GM12878 (cell line): ENCODE data around the gene CACNA2D2. TPM values are rescaled to one million over a fixed set of nuclear protein-coding genes. Genes with fewer than 3 reads are reported as not detected.

Source experiments
- ATAC-seq: fragments of 200-7000 bp; cut with Tn5 transposase; 3 replicates; pipeline ENCODE4 v1.9.1; 2020; ENCODE audit warnings: mild to moderate bottlenecking, moderate library complexity
- BruUV-seq: library from RNA; stranded (reverse); fragments of 400-500 nt; replicated peaks from 2 replicates; lab custom pipeline; 2021; lab: Mats Ljungman, UMichigan
- CTCF ChIA-PET: fragments of 300-600 bp; sonication (Branson Sonifier 250); formaldehyde crosslinking; extraction: SDS; loops from one replicate; lab custom pipeline; 2021; ENCODE audit warnings: inconsistent platforms; lab: Yijun Ruan, JAX
- POLR2A ChIA-PET: fragments of 350-600 bp; formaldehyde crosslinking; extraction: SDS; loops from one replicate; lab custom pipeline; 2021; ENCODE audit warnings: inconsistent platforms; lab: Charles Lee
- RAD21 ChIA-PET: fragments of 300-600 bp; sonication (Branson Sonifier 250); formaldehyde crosslinking; loops from one replicate; lab custom pipeline; 2023; ENCODE audit warnings: antibody characterized with exemption; ENCODE audit not compliant: unreplicated experiment; lab: Charles Lee
- SMC1A ChIA-PET: fragments of 300-600 bp; sonication (Branson Sonifier 250); formaldehyde crosslinking; loops from one replicate; lab custom pipeline; 2023; ENCODE audit not compliant: unreplicated experiment, uncharacterized antibody; lab: Charles Lee
- DNase-seq: peaks from one replicate; pipeline ENCODE4 v3.0.0-alpha.2; 2011; ENCODE audit warnings: low read depth, low spot score
- FAIRE-seq: peaks from 3 replicates; lab custom pipeline; 2011; peaks lifted over from hg19 to GRCh38; lab: Jason Lieb, UNC
- H2AFZ ChIP-seq: 2 replicates; pipeline ENCODE4 v1.6.0; 2011; ENCODE audit warnings: low read depth, low read length, control low read depth; ENCODE audit not compliant: control insufficient read depth
- H3K27ac ChIP-seq: 2 replicates; pipeline ENCODE4 v1.5.1; 2011; ENCODE audit warnings: control low read depth; ENCODE audit not compliant: control insufficient read depth, insufficient read depth
- H3K27me3 ChIP-seq, 2 experiments: replicated peaks in 1 of 2; 2 replicates each; pipeline versions ENCODE4 v1.6.0 to v1.6.1; 2011; ENCODE audit warnings: low read length in 1 of 2; ENCODE audit not compliant: control insufficient read depth in 2 of 2, insufficient read depth in 2 of 2
- H3K36me3 ChIP-seq, 2 experiments: 2 replicates each; pipeline ENCODE4 v1.5.1; 2011; ENCODE audit warnings: low read length in 1 of 2; ENCODE audit not compliant: control insufficient read depth in 2 of 2, insufficient read depth in 2 of 2
- H3K4me1 ChIP-seq: 2 replicates; pipeline ENCODE4 v1.6.1; 2011; ENCODE audit warnings: mild to moderate bottlenecking, low read length, moderate library complexity, mixed read lengths; ENCODE audit not compliant: control insufficient read depth, insufficient read depth
- H3K4me2 ChIP-seq: 2 replicates; pipeline ENCODE4 v1.6.0; 2011; ENCODE audit warnings: control low read depth; ENCODE audit not compliant: control insufficient read depth, insufficient read depth
- H3K4me3 ChIP-seq: fragments of 200-600 bp; sonication (generic); 2 replicates; pipeline ENCODE4 v1.5.1; 2016
- H3K79me2 ChIP-seq: 2 replicates; pipeline ENCODE4 v1.6.0; 2011; ENCODE audit warnings: low read length; ENCODE audit not compliant: control insufficient read depth, insufficient read depth
- H3K9ac ChIP-seq: 2 replicates; pipeline ENCODE4 v1.8.0; 2011; ENCODE audit warnings: low read length, control low read depth, mixed read lengths; ENCODE audit not compliant: control insufficient read depth, insufficient read depth
- H3K9me3 ChIP-seq: replicated peaks from 3 replicates; pipeline ENCODE4 v1.5.1; 2011; ENCODE audit warnings: mild to moderate bottlenecking, low read length; ENCODE audit not compliant: control insufficient read depth, insufficient read depth
- H4K20me1 ChIP-seq: 2 replicates; pipeline ENCODE4 v1.6.0; 2011; ENCODE audit not compliant: control insufficient read depth, insufficient read depth
- BMI1 ChIP-seq: fragments of 450-650 bp; IDR thresholded peaks from 2 replicates; pipeline ENCODE4 v1.6.1; 2016; ENCODE audit warnings: mild to moderate bottlenecking, moderate library complexity, borderline replicate concordance
- CEBPB ChIP-seq, 2 experiments: fragments of 150-350 bp in 1 of 2; IDR thresholded peaks; 2 replicates each; pipeline ENCODE4 v1.6.1; 2012 to 2014; ENCODE audit warnings: low read depth in 2 of 2, low read length in 2 of 2, borderline replicate concordance in 1 of 2, inconsistent platforms in 1 of 2
- CHD2 ChIP-seq: IDR thresholded peaks from 2 replicates; pipeline ENCODE4 v1.6.1; 2011; ENCODE audit warnings: low read depth, low read length, improper control_type of control experiment, borderline replicate concordance
- DPF2 ChIP-seq: fragments of 450-650 bp; IDR thresholded peaks from 2 replicates; pipeline ENCODE4 v1.6.1; 2017; ENCODE audit warnings: mild to moderate bottlenecking
- HDGF ChIP-seq: fragments of 450-650 bp; IDR thresholded peaks from 2 replicates; pipeline ENCODE4 v1.6.1; 2016; ENCODE audit warnings: antibody characterized with exemption
- IKZF2 ChIP-seq, 2 experiments: fragments of 450-650 bp; IDR thresholded peaks; 2 replicates each; pipeline ENCODE4 v1.6.1; 2017; ENCODE audit warnings: mild to moderate bottlenecking in 2 of 2, moderate library complexity in 2 of 2
- JUND ChIP-seq: IDR thresholded peaks from 2 replicates; pipeline ENCODE4 v1.6.1; 2012; ENCODE audit warnings: low read depth, mild to moderate bottlenecking, low read length, improper control_type of control experiment, moderate library complexity
- PML ChIP-seq: IDR thresholded peaks from 2 replicates; pipeline ENCODE4 v1.6.1; 2012; ENCODE audit warnings: low read length, inconsistent platforms
- POU2F2 ChIP-seq: IDR thresholded peaks from 3 replicates; pipeline ENCODE4 v1.6.1; 2011; ENCODE audit warnings: low read depth, mild to moderate bottlenecking, low read length, borderline replicate concordance
- RUNX3 ChIP-seq: IDR thresholded peaks from 2 replicates; pipeline ENCODE4 v1.6.1; 2012; ENCODE audit warnings: low read length, inconsistent platforms
- SUZ12 ChIP-seq: fragments of 200-600 bp; sonication (generic); IDR thresholded peaks from one replicate; pipeline ENCODE4 v1.6.1; 2018; ENCODE audit warnings: antibody characterized with exemption, mild to moderate bottlenecking; ENCODE audit not compliant: unreplicated experiment
- TCF3 ChIP-seq: IDR thresholded peaks from 2 replicates; pipeline ENCODE4 v1.6.1; 2012; ENCODE audit warnings: low read depth, mild to moderate bottlenecking, low read length, borderline replicate concordance; ENCODE audit not compliant: insufficient read depth
- WGBS: methylation state at CpG from one replicate; pipeline ENCODE4 v1.1.6; 2016; ENCODE audit warnings: low lambda C conversion rate; ENCODE audit not compliant: insufficient replicate concordance, insufficient coverage; ENCODE audit errors: missing lambda C conversion rate; 5-methylcytosine and 5-hydroxymethylcytosine counted together
- in situ Hi-C: fragments of 300-500 bp; cut with MboI; formaldehyde crosslinking; loops from 9 replicates; pipeline ENCODE4 v1.14.3; 2018; ENCODE audit warnings: mixed read lengths
- intact Hi-C: fragments of 100-400 bp; cut with micrococcal nuclease; formaldehyde crosslinking; loops from one replicate; pipeline ENCODE4 v1.14.2; 2022; ENCODE audit not compliant: unreplicated experiment
- polyA plus RNA-seq, 11 experiments: library from polyadenylated mRNA; depleted of rRNA in 4 of 11; unstranded in 6 of 11; stranded (reverse) in 5 of 11; fragments of >200 nt; fragmentation: Nextera tagmentation in 4 of 11; fragmentation: Illumina TruSeq in 1 of 11; extraction: Ambion mirVana in 4 of 11; extraction: Trizol in 1 of 11; gene quantifications; 1 replicate in 1 of 11; 2 replicates in 10 of 11; pipeline versions ENCODE4 v1.2.1 to v1.2.3, GENCODE V29; 2011 to 2016; ENCODE audit warnings: inconsistent platforms in 2 of 11, missing spikeins in 2 of 11, low read depth in 1 of 11
- total RNA-seq, 4 experiments: library from RNA; depleted of rRNA in 3 of 4; stranded (reverse); fragments of >200 nt in 3 of 4; fragmentation: Illumina TruSeq in 1 of 4; extraction: Trizol in 1 of 4; gene quantifications; 2 replicates each; pipeline versions ENCODE4 v1.2.1 to v1.2.3, GENCODE V29; 2013 to 2021

CACNA2D2 gene
- total and polyA plus RNA-seq, 10 of the 15 experiments (the other 5 are each of a cell fraction or from before 2014, with no cell fraction given) = 0.03 to 0.07 TPM; not detected in 8

DNA sequence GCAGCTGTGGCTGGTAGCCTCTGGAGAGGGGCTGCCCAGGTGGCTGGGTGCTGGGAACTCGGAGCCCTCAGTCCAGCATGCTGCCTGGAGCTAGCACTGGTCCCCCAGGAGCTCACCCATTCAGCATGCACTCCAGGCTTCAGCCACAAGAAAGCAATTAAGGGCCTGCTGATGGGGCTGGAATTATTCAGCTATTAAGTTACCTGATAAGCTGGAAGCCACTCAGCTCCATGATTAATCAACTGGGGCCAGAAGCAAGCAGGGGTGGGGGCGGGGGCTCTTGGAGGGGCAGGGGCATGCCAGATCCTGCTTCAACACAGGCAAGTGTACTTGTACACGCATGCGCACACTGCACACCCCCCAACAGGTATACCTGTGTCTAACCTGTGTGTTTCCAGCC is 122.1 kb downstream of the CACNA2D2 start:
- SMC1A ChIA-PET = no interaction called here
- RAD21 ChIA-PET = no interaction called here
- no peaks in the 10 kb centered on the region for H3K4me1 ChIP-seq
- no peaks in the 10 kb centered on the region for H3K27me3 ChIP-seq
- H3K4me2 ChIP-seq = no peak overlapping the region
- no peak overlapping the region for H3K27ac ChIP-seq
- no peaks in the 10 kb centered on the region for H3K9me3 ChIP-seq
- TF ChIP-seq POU2F2 (no peak), RUNX3 (no peak), IKZF2 (IDR thresholded peaks at IDR 0.05) (no peak), SUZ12 (no peak), CEBPB (IDR thresholded peaks at IDR 0.05; ENCODE audit: borderline replicate concordance in 1 of 2, low read depth in 2 of 2, low read length in 2 of 2) (no peak), HDGF (no peak)
- ATAC-seq (no peak), DNase-seq (no peak), FAIRE-seq (no peak)
- BruUV-seq = no TSS peak
- in situ Hi-C loops (no loop called here), intact Hi-C loops (no loop called here)
- CTCF ChIA-PET = no interaction called here
- no peaks in the 10 kb centered on the region for H3K79me2 ChIP-seq
- H3K4me3 ChIP-seq = no peak overlapping the region
- no peak overlapping the region for H2AFZ ChIP-seq
- no peak overlapping the region for H3K9ac ChIP-seq
- POLR2A ChIA-PET = no interaction called here
- H4K20me1 ChIP-seq = no peaks in the 10 kb centered on the region
- WGBS = 33% methylated on average over 4 of the region's 4 CpGs
- no peaks in the 10 kb centered on the region for H3K36me3 ChIP-seq

DNA sequence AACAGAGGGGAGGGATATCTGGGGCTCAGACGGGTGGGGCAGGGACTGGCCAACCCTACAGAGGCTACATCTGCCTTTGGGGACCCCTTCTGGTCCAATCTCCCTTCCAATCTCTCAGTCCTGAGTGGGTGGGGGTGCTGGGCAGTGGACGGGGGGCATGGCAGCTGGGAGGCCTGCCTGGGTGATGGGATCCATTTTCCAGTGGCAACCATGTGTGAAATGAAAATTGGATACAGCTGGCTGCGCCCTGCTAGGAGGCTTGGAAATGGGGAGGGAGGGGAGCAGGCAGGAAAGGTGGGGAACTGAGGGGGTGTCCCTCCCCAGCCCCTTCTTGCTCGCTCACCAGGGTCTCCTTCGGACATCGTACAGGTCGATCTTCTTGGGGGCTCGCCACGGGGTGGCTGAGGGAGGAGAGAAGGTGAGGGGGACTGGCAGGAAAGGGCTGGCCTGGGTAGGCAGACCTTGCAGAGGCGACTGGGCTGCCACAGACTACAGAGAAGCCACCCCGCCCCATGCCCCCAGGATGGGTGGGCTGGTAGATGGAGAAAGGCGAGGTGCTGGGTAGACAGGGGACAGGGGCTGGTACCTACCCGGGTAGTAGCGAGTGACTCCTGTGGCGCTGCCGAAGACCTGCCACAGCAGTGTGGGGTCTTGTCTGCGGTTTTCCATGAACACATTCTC is 122.9 kb downstream of the CACNA2D2 start:
- ChIA-PET POLR2A (interaction anchor here (0.6 kb wide), 2 partner anchors 21 to 304 kb away, joined by 4 to 6 read pairs; no protein-coding TSS in a partner anchor), CTCF (no interaction called here), SMC1A (no interaction called here), RAD21 (no interaction called here)
- FAIRE-seq (no peak), ATAC-seq (no peak), DNase-seq (no peak)
- no peaks in the 10 kb centered on the region for H3K9me3 ChIP-seq
- H3K4me3 ChIP-seq = no peak overlapping the region
- WGBS = 15% methylated on average over 17 of the region's 17 CpGs
- intact Hi-C loops (no loop called here), in situ Hi-C loops (no loop called here)
- no peaks in the 10 kb centered on the region for H3K4me1 ChIP-seq
- no peaks in the 10 kb centered on the region for H3K79me2 ChIP-seq
- BruUV-seq = no TSS peak
- no peak overlapping the region for H3K27ac ChIP-seq
- H3K36me3 ChIP-seq = no peaks in the 10 kb centered on the region
- H3K27me3 ChIP-seq = no peaks in the 10 kb centered on the region
- H3K4me2 ChIP-seq = no peak overlapping the region
- no peak overlapping the region for H3K9ac ChIP-seq
- no peaks in the 10 kb centered on the region for H4K20me1 ChIP-seq
- H2AFZ ChIP-seq = no peak overlapping the region
- TF ChIP-seq BMI1 = no peak
- TF ChIP-seq TCF3 = no peak
- TF ChIP-seq CHD2 = no peak
- no peak for TF ChIP-seq PML
- no peak for TF ChIP-seq JUND
- no peak for TF ChIP-seq DPF2
